ENCODE measurements around the gene SLC16A2. TPM values are rescaled to one million over a fixed set of nuclear protein-coding genes. Genes with fewer than 3 reads are reported as not detected.

SLC16A2 gene
- total RNA-seq, 1 donor: 28.5 TPM

- no peak overlapping the region for H3K4me3 ChIP-seq (ENCODE audit: low read depth, low read length)
- DNase-seq (ENCODE audit: low read depth): no peak
- no peak for TF ChIP-seq CTCF (IDR thresholded peaks at IDR 0.05; ENCODE audit: insufficient read depth, low read length)
Observed at GRCh38 chrX:74551934-74552333, 130.6 kb downstream of the SLC16A2 start.

- TF ChIP-seq CTCF (IDR thresholded peaks at IDR 0.05; ENCODE audit: insufficient read depth, low read length): no peak
- no peak overlapping the region for H3K4me3 ChIP-seq (ENCODE audit: low read depth, low read length)
- DNase-seq (ENCODE audit: low read depth): no peak
Observed at GRCh38 chrX:74557378-74557777, 136.1 kb downstream of the SLC16A2 start.

- DNase-seq (ENCODE audit: low read depth): no peak
- H3K4me3 ChIP-seq (ENCODE audit: low read depth, low read length): no peak overlapping the region
- TF ChIP-seq CTCF (IDR thresholded peaks at IDR 0.05; ENCODE audit: insufficient read depth, low read length): no peak
Observed at GRCh38 chrX:74578137-74578536, 156.8 kb downstream of the SLC16A2 start.

GRCh38 chrX:74579597-74580198 lies 158.4 kb downstream of the SLC16A2 start:
- H3K4me3 ChIP-seq (ENCODE audit: low read depth, low read length): no peak overlapping the region
- peak; percentile 53 for DNase-seq (ENCODE audit: low read depth)
- no peak for TF ChIP-seq CTCF (IDR thresholded peaks at IDR 0.05; ENCODE audit: insufficient read depth, low read length)

Small RNAs within 50 kb of the gene (small RNA-seq; reads per million reads assigned to genes)
- not detected for gene RN7SL790P

Other genes starting within 250 kb of the SLC16A2 start
- not detected in 2 replicates for gene ZCCHC13, start 117.3 kb upstream of the SLC16A2 start, total RNA-seq (ENCODE audit: low replicate concordance)
- gene RLIM, start 193.1 kb downstream of the SLC16A2 start, total RNA-seq (ENCODE audit: low replicate concordance): 41.3 and 63.9 TPM in 2 replicates

All from fibroblast of the aortic adventitia (primary cell).